GM18502 (cell line): ENCODE results near the gene PACS2.

Experiments
- ATAC-seq: cut with Tn5 transposase; IDR thresholded peaks from one replicate; pipeline ENCODE4 v1.9.1; 2021; ENCODE audit warnings: mild to moderate bottlenecking; ENCODE audit not compliant: unreplicated experiment, poor library complexity

The PACS2 gene

DNA sequence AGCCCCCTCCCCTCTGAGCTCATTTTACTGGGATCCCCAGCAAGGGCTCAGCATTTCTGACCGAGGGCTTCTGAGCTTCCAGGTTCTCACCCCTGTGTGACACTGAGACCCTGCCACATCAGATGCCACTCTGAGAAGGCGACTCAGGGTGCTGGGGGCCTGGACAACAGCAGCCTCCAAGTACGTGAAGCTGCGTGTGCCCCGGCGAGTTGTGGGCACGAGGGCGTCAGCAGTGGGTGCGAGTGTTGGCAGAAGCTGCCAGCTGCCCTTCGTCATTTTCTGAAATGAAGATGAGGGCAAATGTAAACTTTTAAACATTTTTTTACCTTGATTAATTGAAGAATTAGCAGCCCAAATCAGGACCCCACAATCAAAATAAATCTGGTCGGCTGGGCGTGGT, 51.1 kb downstream of the PACS2 start:
- ATAC-seq, result no peak

- ATAC-seq, result no peak
These were observed 52.0 kb downstream of the PACS2 start for GRCh38 chr14:105366386-105367074.

- no peak for ATAC-seq
These were observed 52.8 kb downstream of the PACS2 start for GRCh38 chr14:105367116-105368031.

DNA sequence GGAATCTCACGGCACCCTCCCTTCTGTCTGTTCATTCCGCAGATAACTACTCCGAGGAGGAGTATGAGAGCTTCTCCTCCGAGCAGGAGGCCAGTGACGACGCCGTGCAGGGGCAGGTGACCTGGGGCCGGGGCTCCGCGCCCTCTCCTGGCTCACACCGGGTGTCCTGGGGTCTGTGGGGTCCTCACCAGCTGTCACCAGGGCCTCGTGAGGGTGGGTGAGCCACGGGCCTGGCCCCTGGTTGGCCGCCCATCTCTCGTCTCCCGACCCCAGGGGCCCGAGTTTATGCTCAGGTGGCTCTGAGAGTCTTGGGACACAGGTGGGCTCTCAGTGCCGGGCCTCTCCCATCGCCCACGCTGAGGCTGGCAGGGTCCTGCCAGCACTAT, 53.5 kb downstream of the PACS2 start:
- no peak for ATAC-seq

DNA sequence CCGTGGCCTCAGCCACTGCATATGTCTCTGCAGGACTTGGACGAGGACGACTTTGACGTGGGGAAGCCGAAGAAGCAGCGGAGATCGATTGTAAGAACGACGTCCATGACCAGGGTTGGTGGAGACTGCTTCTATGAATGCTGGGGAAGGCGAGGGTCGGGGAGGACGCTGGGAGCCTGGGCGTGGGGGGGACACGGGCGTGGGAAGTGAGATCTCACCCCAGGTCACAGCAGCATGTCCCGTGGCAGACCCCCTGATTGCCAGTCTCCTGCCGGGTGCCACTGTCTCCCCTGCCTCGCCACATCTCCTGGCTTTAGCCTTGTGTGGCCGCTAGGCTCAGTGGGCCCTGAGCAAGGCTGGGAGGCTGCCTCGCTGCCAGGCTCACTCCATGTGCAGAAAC, 53.9 kb downstream of the PACS2 start:
- ATAC-seq, result no peak

DNA sequence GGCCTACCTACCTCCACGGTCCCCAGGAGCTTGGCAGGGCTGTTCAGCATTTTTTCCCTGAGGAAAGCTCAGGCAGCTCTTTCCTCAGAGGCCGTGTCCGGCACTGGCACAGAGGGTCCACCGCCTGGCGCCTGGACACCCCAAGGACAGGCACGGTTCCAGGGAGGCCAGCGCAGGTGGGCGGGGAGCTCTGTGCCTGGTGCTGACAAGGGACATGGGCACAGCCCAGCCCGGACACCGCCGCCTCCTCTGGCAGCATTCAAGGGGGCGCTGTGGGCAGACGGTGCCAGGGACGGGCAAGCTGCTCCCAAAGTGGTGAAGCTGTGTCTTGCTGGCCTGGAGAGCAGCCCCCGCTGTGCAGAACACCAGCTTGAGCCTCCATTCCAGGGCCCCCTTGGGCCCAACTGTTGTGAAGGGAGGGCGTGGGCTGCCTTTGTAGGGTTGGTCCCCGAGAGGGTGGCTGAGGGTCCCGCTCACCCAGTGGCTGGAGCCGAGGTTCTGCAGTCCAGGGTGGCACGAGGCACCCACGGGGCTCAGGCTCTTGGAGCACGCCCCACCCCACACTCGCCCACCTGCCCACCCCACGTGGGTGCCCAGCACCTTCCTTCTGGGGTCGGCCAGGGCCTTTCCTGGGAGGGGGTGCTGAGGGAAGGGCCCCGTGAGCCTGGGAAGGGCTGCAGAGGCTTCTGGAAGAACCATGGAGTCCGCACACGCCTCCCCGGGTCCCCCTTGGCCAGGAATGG, 54.5 kb downstream of the PACS2 start:
- no peak for ATAC-seq

GRCh38 chr14:105369653-105370040, 55.1 kb downstream of the PACS2 start:
- no peak for ATAC-seq

GRCh38 chr14:105374389-105374788, 59.8 kb downstream of the PACS2 start:
- no peak for ATAC-seq

GRCh38 chr14:105375635-105376057, 61.1 kb downstream of the PACS2 start:
- no peak for ATAC-seq

DNA sequence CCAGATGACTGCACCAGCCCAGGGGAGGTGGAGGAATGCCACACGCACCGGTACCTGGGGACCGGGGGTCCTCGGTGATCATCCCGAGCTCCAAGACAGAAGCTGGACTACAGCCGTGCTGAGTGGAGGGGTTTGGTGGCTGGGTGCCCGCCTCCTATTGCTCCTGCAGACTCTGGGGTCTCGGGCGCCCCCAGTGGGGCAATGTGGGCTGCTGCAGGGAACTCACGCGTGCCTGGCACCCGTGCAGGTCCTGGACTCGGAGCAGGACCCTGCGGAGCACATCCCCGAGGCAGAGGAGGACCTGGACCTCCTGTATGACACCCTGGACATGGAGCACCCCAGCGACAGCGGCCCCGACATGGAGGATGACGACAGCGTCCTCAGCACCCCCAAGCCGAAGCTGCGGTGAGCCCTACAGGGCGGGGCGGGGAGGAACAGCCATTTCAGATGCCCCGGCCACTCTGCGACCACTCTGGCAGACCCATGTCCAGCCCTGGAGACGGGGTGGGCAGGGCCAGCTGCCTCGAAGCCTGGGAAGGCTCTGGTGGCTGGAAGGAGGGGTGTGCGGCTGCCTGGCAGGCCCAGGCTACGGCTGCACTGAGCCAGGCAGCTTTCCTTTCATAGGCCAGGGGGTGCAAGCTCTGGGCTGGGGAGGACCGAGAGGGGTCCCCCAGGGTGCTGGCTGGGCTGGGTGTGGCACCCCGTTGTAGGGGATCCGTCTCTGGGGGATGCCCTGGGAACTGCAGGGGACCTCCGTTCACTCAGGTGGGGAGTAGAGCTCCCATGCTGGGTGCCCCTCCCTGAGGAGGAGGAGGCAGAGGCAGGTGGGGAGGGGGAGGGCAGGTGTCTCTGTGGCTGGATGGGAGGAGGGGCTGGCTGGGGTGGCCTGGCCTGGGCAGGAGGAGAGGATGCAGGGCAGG, 62.2 kb downstream of the PACS2 start:
- no peak for ATAC-seq

- ATAC-seq, result no peak
These were observed 63.1 kb downstream of the PACS2 start for GRCh38 chr14:105377555-105378182.

GRCh38 chr14:105378199-105378598, 63.7 kb downstream of the PACS2 start:
- ATAC-seq, result no peak

GRCh38 chr14:105378873-105379685, 64.5 kb downstream of the PACS2 start:
- no peak for ATAC-seq

DNA sequence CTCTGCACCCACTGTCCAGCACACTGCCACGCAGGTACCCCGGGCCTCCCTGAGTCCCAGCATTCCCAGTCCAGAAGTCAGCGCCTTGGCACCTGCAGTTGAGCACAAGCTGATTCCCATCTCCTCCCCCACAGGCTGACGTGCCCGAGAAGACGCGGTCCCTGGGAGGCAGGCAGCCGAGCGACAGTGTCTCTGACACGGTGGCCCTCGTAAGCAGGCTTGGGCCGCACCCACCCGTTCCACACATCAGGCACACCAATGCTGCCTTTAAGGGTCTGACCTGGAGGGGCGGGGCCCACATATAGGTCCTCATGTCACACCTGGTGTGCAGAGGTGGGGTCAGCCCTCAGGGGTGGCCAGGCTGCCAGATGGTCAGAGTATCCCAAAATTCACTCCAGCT, 65.4 kb downstream of the PACS2 start:
- ATAC-seq, result no peak

GRCh38 chr14:105380756-105381155, 66.2 kb downstream of the PACS2 start:
- ATAC-seq, result no peak

DNA sequence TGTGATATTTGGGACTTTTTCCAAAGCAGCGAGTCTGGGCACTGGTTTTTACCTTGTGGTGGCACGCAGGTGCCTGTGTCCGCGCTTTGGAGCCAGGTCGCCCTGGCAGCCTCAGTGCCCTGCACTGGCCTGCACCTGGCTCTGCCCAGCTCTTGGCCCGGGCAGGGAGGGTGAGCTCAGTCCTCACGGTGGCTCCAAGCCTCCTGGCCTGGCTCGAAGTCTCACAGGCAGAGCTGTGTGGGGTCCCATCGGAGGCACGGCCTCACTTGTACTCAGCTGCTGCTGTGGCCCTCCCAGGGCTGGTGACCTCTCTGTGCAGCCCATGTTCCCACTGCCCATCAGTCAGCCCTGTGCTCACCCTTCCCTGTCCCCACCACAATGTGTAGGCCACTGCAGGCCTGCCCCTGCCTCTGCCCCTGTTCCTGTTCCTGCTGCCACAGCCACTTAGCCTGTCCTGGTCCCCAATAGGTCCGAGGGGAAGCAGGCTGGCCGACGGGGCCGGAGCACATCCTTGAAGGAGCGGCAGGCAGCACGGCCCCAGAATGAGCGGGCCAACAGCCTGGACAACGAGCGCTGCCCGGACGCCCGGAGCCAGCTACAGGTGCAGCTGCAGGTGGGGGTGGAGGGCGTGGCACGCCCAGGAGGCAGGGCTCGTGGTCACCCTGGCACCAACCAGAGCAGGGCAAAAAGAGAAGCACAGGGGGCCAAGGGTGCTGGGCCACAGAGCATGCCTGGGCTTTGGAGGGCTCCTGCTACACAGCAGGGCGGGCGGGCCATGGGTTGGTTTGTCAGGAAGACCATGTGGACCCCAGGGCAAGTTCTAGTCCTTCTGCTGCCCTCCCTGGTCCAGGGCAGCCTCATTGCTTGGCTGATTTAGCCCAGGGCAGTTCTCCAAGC, 67.1 kb downstream of the PACS2 start:
- no peak for ATAC-seq

GRCh38 chr14:105382343-105383082, 68.0 kb downstream of the PACS2 start:
- ATAC-seq, result no peak
